Hematopoietic multipotent progenitor cell (in vitro differentiated cells): ENCODE measurements around the gene CNTN3. TPM values are rescaled to one million over a fixed set of nuclear protein-coding genes. Genes with fewer than 3 reads are reported as not detected.

Experiments used
- DNase-seq, 3 donors: peaks; one replicate each; pipeline ENCODE4 v3.0.0-alpha.2; 2011 to 2015; ENCODE audit warnings: low read depth in 2 of 3, low spot score in 2 of 3
- total RNA-seq: library from RNA; depleted of rRNA; stranded (reverse); fragments of >200 nt; gene quantifications from one replicate; pipeline ENCODE4 v1.2.3, GENCODE V29; 2012

Gene CNTN3
- total RNA-seq, 1 donor: not detected

DNA sequence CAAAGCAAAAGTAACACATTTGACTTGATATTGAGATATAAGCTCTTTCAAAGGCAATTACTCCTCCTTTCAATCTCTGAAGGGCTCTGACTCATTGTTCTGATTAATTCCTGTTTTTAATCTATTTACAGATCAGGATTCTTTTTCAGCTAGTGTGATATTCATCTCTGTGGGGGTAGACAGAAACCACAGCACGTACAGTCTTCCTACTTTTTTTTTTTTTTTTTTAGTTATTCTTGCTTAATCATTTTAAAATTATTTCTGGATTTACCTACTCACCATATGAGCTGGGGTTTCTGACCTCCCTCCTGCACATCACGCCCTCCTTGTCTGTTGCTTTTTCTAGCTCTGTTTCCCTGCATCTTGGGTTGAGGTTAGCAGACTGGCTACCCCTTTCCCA, 1.4 kb downstream of the CNTN3 start:
- no peak for DNase-seq

- no peak for DNase-seq
These were observed 3.3 kb downstream of the CNTN3 start for GRCh38 chr3:74611206-74611605.

GRCh38 chr3:74607803-74608202, 6.7 kb downstream of the CNTN3 start:
- DNase-seq: no peak

GRCh38 chr3:74606996-74607395, 7.5 kb downstream of the CNTN3 start:
- DNase-seq: no peak

- DNase-seq: no peak
These were observed 9.0 kb downstream of the CNTN3 start for GRCh38 chr3:74605437-74605836.

- DNase-seq: no peak
These were observed 11.2 kb downstream of the CNTN3 start for GRCh38 chr3:74603292-74603691.

DNA sequence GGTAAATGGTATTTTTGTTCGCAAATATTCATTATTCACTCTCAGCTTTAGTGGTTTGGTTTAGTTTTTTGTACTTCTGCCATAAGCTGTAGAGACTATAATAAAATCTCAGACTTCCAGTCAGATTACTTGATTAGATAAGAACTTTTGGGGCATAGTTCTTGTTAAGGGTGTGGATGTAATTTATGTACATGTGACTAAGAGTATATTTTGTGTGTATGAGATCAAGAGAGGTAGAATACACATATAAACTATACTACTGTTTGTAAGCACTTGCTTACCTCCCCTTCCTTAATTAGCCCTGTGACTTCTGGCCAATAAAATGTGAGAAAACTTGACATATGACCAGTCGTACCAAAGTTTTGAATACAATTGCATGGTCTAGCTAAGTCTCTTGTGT, 12.0 kb downstream of the CNTN3 start:
- DNase-seq: no peak

- no peak for DNase-seq
These were observed 12.7 kb downstream of the CNTN3 start for GRCh38 chr3:74601793-74602192.

- DNase-seq: no peak
These were observed 14.9 kb downstream of the CNTN3 start for GRCh38 chr3:74599564-74599963.

DNA sequence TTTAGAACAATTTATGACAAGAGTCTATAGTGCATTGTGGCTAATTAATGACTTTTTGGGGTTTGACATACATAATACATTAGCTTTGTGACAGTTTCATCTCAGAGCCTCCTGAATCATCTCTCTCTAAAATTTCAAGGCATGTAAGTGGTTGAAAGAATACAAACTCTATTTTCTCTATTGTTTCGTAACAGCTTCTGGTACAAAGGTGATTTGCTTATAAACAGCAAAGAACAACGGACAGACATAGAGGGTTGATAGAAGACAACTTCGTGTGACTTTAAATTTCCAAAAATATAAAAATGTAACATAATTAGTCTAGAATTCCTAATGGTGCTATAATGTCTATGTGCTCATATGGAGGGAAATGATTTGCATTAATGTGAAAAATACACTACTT, 21.3 kb downstream of the CNTN3 start:
- no peak for DNase-seq

- DNase-seq: peak in 1 of 3 donors; percentile 33
These were observed 22.1 kb downstream of the CNTN3 start for GRCh38 chr3:74592359-74592758.

DNA sequence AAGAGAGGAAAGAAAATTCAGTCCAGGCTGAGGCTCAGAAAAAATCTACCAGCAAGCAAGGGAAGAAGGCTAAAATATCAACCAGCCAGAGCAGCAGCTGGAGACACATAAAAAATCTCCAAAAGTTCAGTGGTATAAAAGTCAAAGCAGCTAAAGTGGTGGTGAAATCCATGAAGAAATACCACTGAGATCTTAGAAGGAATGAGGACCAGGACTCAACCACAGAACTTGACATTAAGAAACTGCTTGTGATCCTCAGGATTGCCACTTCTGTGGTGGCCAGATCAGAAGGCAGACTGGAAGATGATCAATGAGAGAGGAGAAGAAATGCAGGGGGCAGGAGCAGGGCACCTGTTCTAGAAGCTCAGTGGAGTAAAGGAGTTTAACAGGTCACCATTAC, 22.5 kb downstream of the CNTN3 start:
- DNase-seq: no peak

GRCh38 chr3:74591342-74591741, 23.1 kb downstream of the CNTN3 start:
- DNase-seq: no peak

- no peak for DNase-seq
These were observed 23.7 kb downstream of the CNTN3 start for GRCh38 chr3:74590620-74591262.

GRCh38 chr3:74584782-74585181, 29.7 kb downstream of the CNTN3 start:
- no peak for DNase-seq

- no peak for DNase-seq
These were observed 31.5 kb downstream of the CNTN3 start for GRCh38 chr3:74582982-74583381.

- no peak for DNase-seq
These were observed 38.6 kb downstream of the CNTN3 start for GRCh38 chr3:74575857-74576256.

DNA sequence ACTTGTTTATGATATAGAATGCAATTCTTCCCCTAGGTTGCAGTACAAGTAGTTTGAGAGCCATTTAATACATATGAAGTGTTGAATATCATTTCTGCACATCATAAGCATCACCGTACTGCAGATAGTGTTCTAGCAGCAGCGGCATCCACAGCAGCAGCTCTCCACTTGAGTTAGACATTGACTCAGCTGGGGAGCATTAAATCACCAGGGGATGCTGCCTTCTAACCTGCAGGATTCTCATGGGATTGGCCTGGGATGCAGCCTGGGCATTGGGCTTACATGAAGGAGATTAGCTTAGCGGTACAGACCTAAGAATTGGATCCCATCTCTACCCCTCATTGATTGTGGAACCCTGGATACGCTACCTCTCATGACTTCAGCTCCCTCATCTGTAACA, 43.3 kb downstream of the CNTN3 start:
- no peak for DNase-seq
